IMR-90 (cell line): ENCODE measurements around the gene BPTF. TPM values are rescaled to one million over a fixed set of nuclear protein-coding genes. Genes with fewer than 3 reads are reported as not detected.

ENCODE experiments used
- ATAC-seq: fragments of 200-7000 bp; cut with Tn5 transposase; 2 replicates; pipeline ENCODE4 v1.9.1; 2020; ENCODE audit warnings: low read depth, mild to moderate bottlenecking, moderate library complexity
- BruUV-seq: library from RNA; stranded (reverse); fragments of 400-500 nt; replicated peaks from 2 replicates; lab custom pipeline; 2021; lab: Mats Ljungman, UMichigan
- CTCF ChIA-PET: fragments of 300-600 bp; formaldehyde crosslinking; extraction: SDS; loops from one replicate; lab custom pipeline; 2021; ENCODE audit warnings: antibody characterized with exemption; lab: Yijun Ruan, JAX
- POLR2A ChIA-PET: fragments of 300-600 bp; sonication (Branson Sonifier 250); formaldehyde crosslinking; loops from one replicate; lab custom pipeline; 2022; ENCODE audit warnings: antibody characterized with exemption; ENCODE audit not compliant: unreplicated experiment; lab: Charles Lee
- DNase-seq: peaks from one replicate; pipeline ENCODE4 v3.0.0; 2013
- H2AFZ ChIP-seq: replicated peaks from 2 replicates; pipeline ENCODE3; 2013; ENCODE audit warnings: low read length, mild to moderate bottlenecking; ENCODE audit not compliant: poor library complexity
- H2AK5ac ChIP-seq: 2 replicates; pipeline ENCODE4 v1.6.1; 2013; ENCODE audit warnings: low read depth, low read length, inconsistent platforms
- H2AK9ac ChIP-seq: replicated peaks from 2 replicates; pipeline ENCODE3; 2013; ENCODE audit warnings: mild to moderate bottlenecking, low read depth, low read length, moderate library complexity; ENCODE audit not compliant: poor library complexity
- H2BK120ac ChIP-seq: 2 replicates; pipeline ENCODE4 v1.6.1; 2013; ENCODE audit warnings: low read depth, low read length, inconsistent platforms
- H2BK15ac ChIP-seq: 3 replicates; pipeline ENCODE4 v1.6.1; 2013; ENCODE audit warnings: low read depth, low read length, inconsistent platforms
- H2BK20ac ChIP-seq: 2 replicates; pipeline ENCODE4 v1.6.1; 2013; ENCODE audit warnings: low read depth, mild to moderate bottlenecking, inconsistent platforms, low read length, moderate library complexity
- H2BK5ac ChIP-seq: 2 replicates; pipeline ENCODE4 v1.6.1; 2013; ENCODE audit warnings: mild to moderate bottlenecking, low read depth, low read length, inconsistent platforms; ENCODE audit not compliant: poor library complexity, severe bottlenecking
- H3K14ac ChIP-seq: replicated peaks from 2 replicates; pipeline ENCODE4 v1.6.1; 2013; ENCODE audit warnings: low read depth, low read length, inconsistent platforms
- H3K18ac ChIP-seq: 2 replicates; pipeline ENCODE4 v1.6.1; 2013; ENCODE audit warnings: low read depth, low read length, control low read depth
- H3K23ac ChIP-seq: 2 replicates; pipeline ENCODE4 v1.6.1; 2013; ENCODE audit warnings: low read depth, low read length, inconsistent platforms
- H3K27ac ChIP-seq: 2 replicates; pipeline ENCODE4 v1.5.1; 2013; ENCODE audit warnings: mild to moderate bottlenecking, control low read depth, low read length; ENCODE audit not compliant: insufficient read depth
- H3K27me3 ChIP-seq: 2 replicates; pipeline ENCODE4 v1.6.1; 2013; ENCODE audit warnings: low read length; ENCODE audit not compliant: control insufficient read depth, insufficient read depth
- H3K36me3 ChIP-seq: 2 replicates; pipeline ENCODE4 v1.6.1; 2013; ENCODE audit warnings: low read length, mixed read lengths; ENCODE audit not compliant: control insufficient read depth, insufficient read depth
- H3K4ac ChIP-seq: 2 replicates; pipeline ENCODE4 v1.6.1; 2013; ENCODE audit warnings: low read depth, low read length, inconsistent platforms
- H3K4me1 ChIP-seq: 2 replicates; pipeline ENCODE4 v1.6.1; 2013; ENCODE audit warnings: low read length, mixed read lengths; ENCODE audit not compliant: control insufficient read depth, insufficient read depth
- H3K4me2 ChIP-seq: 2 replicates; pipeline ENCODE4 v1.6.1; 2013; ENCODE audit warnings: low read depth, mild to moderate bottlenecking, control low read depth, low read length, moderate library complexity
- H3K4me3 ChIP-seq: 2 replicates; pipeline ENCODE4 v1.5.1; 2013; ENCODE audit warnings: low read depth, mild to moderate bottlenecking, control low read depth, low read length, moderate library complexity; ENCODE audit not compliant: insufficient read depth
- H3K56ac ChIP-seq: 2 replicates; pipeline ENCODE4 v1.6.1; 2013; ENCODE audit warnings: low read length, inconsistent platforms; ENCODE audit not compliant: insufficient read depth; ENCODE audit errors: extremely low read depth
- H3K79me1 ChIP-seq, 2 experiments: 2 replicates each; pipeline ENCODE4 v1.6.1; 2013; ENCODE audit warnings: low read length in 2 of 2, inconsistent platforms in 1 of 2, low read depth in 1 of 2
- H3K9ac ChIP-seq: 2 replicates; pipeline ENCODE4 v1.6.1; 2013; ENCODE audit warnings: low read depth, low read length, control low read depth
- H3K9me1 ChIP-seq: 2 replicates; pipeline ENCODE4 v1.6.1; 2013; ENCODE audit warnings: low read length, inconsistent platforms; ENCODE audit not compliant: insufficient read depth
- H3K9me3 ChIP-seq: 2 replicates; pipeline ENCODE4 v1.6.1; 2013; ENCODE audit warnings: low read length; ENCODE audit not compliant: control insufficient read depth, insufficient read depth
- H4K20me1 ChIP-seq: 2 replicates; pipeline ENCODE4 v1.6.1; 2013; ENCODE audit warnings: low read length, inconsistent platforms; ENCODE audit not compliant: insufficient read depth
- H4K5ac ChIP-seq: 2 replicates; pipeline ENCODE4 v1.6.1; 2013; ENCODE audit warnings: mild to moderate bottlenecking, low read depth, low read length, control low read depth
- H4K8ac ChIP-seq, 2 experiments: 2 replicates each; pipeline ENCODE4 v1.6.1; 2013; ENCODE audit warnings: low read depth in 2 of 2, low read length in 2 of 2, control low read depth in 1 of 2, inconsistent platforms in 1 of 2
- H4K91ac ChIP-seq: 2 replicates; pipeline ENCODE4 v1.6.1; 2013; ENCODE audit warnings: low read depth, low read length, inconsistent platforms; ENCODE audit not compliant: insufficient read depth
- MAZ ChIP-seq: IDR thresholded peaks from 2 replicates; pipeline ENCODE4 v1.6.1; 2012; ENCODE audit warnings: low read depth, mild to moderate bottlenecking, low read length, improper control_type of control experiment, moderate library complexity, borderline replicate concordance
- MXI1 ChIP-seq: IDR thresholded peaks from 2 replicates; pipeline ENCODE4 v1.6.1; 2012; ENCODE audit warnings: low read depth, mild to moderate bottlenecking, low read length, moderate library complexity, borderline replicate concordance
- NFE2L2 ChIP-seq: fragments of 150-350 bp; IDR thresholded peaks from 2 replicates; pipeline ENCODE4 v1.6.1; 2016; ENCODE audit warnings: low read depth, mild to moderate bottlenecking, low read length
- RFX5 ChIP-seq: IDR thresholded peaks from 2 replicates; pipeline ENCODE4 v1.8.0; 2012; ENCODE audit warnings: low read depth, mild to moderate bottlenecking, low read length, moderate library complexity
- WGBS, 2 experiments: methylation state at CpG; one replicate each; pipeline versions ENCODE4 v1.1.5 to v1.1.7; 2013; ENCODE audit warnings: missing lambda C conversion rate in 2 of 2; ENCODE audit not compliant: insufficient read length in 1 of 2; ENCODE audit errors: extremely low coverage in 2 of 2; 5-methylcytosine and 5-hydroxymethylcytosine counted together
- dilution Hi-C: fragments of 300-500 bp; cut with HindIII; formaldehyde crosslinking; loops from one replicate; pipeline ENCODE4 v1.14.3; 2018; ENCODE audit warnings: low sequenced_read_pairs; ENCODE audit not compliant: unreplicated experiment
- in situ Hi-C: fragments of 300-500 bp; cut with MboI; formaldehyde crosslinking; loops from 3 replicates; pipeline ENCODE4 v1.14.3; 2019; ENCODE audit warnings: low sequenced_read_pairs, inconsistent platforms, mixed read lengths
- intact Hi-C: fragments of 100-400 bp; cut with micrococcal nuclease; formaldehyde crosslinking; loops from 2 replicates; pipeline ENCODE4 v1.10.0; 2022
- polyA plus RNA-seq, 3 experiments: library from polyadenylated mRNA; depleted of rRNA; stranded (reverse); fragments of >200 nt; gene quantifications; 2 replicates each; pipeline ENCODE4 v1.2.3, GENCODE V29; 2012; ENCODE audit warnings: low replicate concordance in 1 of 3
- total RNA-seq: library from RNA; depleted of rRNA; stranded (reverse); fragments of >200 nt; gene quantifications from 2 replicates; pipeline ENCODE4 v1.2.3, GENCODE V29; 2012

Gene BPTF
- total and polyA plus RNA-seq, 2 of the 4 experiments (the other 2 are of a cell fraction) = 32.3 to 35.7 TPM

- Histone ChIP-seq H3K9me1 (peaks cover 13% of the 10 kb centered on the region), H2AFZ (no peak overlapping the region), H3K4me1 (peaks cover 16% of the 10 kb centered on the region), H3K9me3 (no peaks in the 10 kb centered on the region), H2AK9ac (no peak overlapping the region), H3K36me3 (peaks cover 2% of the 10 kb centered on the region; the same call in 1 of the 2 replicates), H2BK20ac (no peak overlapping the region), H3K56ac (no peak overlapping the region), H3K27me3 (no peaks in the 10 kb centered on the region), H3K23ac (no peak overlapping the region), H2AK5ac (no peak overlapping the region), H3K4me2 (no peak overlapping the region), H3K4ac (no peak overlapping the region), H2BK120ac (no peak overlapping the region), H3K14ac (no peak overlapping the region), H2BK15ac (no peak overlapping the region), H3K27ac (no peak overlapping the region), H4K20me1 (peaks cover 41% of the 10 kb centered on the region), H4K5ac (no peak overlapping the region), H3K18ac (no peak overlapping the region), H4K91ac (no peak overlapping the region), H2BK5ac (no peak overlapping the region), H3K79me1 (peaks cover 22 to 61% of the 10 kb centered on the region in 2 experiments), H3K9ac (no peak overlapping the region), H3K4me3 (no peak overlapping the region), H4K8ac (no peak overlapping the region)
- intact Hi-C loops = no loop called here
- DNase-seq (no peak), ATAC-seq (no peak)
- WGBS, 2 experiments = no CpG with 5 or more reads among the region's 3 CpGs
- BruUV-seq = no TSS peak
- POLR2A ChIA-PET = no interaction called here
- CTCF ChIA-PET = no interaction called here
- TF ChIP-seq NFE2L2 (no peak), RFX5 (no peak), MXI1 (no peak), MAZ (no peak)
- in situ Hi-C loops = no loop called here
- dilution Hi-C loops = no loop called here
These were observed 7.8 kb downstream of the BPTF start for GRCh38 chr17:67833134-67833533.
